GM21717 (cell line): Measurements from ENCODE around the gene BTBD9.

Experiments
- ATAC-seq: cut with Tn5 transposase; IDR thresholded peaks from one replicate; pipeline ENCODE4 v1.9.1; 2021; ENCODE audit warnings: mild to moderate bottlenecking, moderate library complexity; ENCODE audit not compliant: unreplicated experiment

BTBD9 gene

GRCh38 chr6:38639498-38640215 is at the start of gene BTBD9:
Gene BTBD9, minus strand, starts transcription at chr6:38639929.
- peak; percentile 75 for ATAC-seq

- ATAC-seq = no peak
Observed at GRCh38 chr6:38688579-38689087, 48.9 kb upstream of the BTBD9 start.

- ATAC-seq = no peak
Observed at GRCh38 chr6:38687549-38687948, 47.8 kb upstream of the BTBD9 start.

DNA sequence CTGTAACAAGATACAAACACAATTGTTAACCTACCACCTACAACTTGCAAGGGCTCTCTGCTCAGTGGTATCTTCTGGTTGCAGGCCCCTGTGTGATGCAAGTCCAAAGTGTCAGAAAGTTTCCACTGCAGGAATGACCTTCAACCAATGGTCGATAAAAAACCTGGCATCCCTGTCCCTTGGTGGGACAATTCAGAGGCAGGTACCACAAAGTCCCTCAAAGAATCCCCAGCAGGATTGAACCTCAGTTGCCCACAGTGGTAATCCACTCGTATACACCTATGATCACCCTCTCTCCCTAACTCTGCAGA is 47.3 kb upstream of the BTBD9 start:
- no peak for ATAC-seq

DNA sequence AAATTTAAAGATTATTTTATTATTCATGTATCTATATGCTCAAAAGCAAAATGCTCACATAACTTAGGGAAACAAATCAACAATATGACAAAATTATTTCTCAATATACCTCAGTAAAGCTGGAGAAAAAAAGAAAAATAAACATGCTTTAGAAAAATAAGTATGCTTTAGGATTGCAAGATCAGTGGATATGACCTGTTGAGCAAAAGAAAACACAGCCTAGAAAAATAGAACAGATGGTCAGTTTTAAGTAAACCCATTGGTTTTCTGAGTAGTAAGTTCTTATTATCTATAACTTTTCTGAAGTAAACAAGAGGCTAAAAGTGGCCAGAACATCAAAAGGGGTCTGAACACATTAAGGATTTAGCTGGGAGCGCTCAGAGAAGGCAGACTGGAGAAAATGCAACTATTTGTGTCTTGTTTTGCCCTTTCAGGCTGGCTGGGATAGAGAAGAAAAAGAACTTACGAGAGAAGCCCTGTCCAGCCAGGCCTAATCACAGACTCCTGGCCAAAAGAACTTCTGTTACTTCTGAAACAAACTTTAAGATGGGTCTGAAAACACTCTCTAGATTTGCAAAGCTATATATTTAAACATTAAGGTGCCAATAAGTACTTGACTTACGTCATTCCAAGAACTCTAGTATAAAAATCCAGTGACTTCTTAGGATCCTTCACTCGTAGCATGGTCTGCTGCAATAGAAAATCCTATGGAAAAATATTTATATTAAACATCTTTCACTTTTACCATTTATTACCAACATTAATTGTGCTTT is 46.7 kb upstream of the BTBD9 start:
- no peak for ATAC-seq

- ATAC-seq = no peak
Observed at GRCh38 chr6:38684904-38685303, 45.2 kb upstream of the BTBD9 start.

GRCh38 chr6:38684237-38684636 is 44.5 kb upstream of the BTBD9 start:
- ATAC-seq = no peak

DNA sequence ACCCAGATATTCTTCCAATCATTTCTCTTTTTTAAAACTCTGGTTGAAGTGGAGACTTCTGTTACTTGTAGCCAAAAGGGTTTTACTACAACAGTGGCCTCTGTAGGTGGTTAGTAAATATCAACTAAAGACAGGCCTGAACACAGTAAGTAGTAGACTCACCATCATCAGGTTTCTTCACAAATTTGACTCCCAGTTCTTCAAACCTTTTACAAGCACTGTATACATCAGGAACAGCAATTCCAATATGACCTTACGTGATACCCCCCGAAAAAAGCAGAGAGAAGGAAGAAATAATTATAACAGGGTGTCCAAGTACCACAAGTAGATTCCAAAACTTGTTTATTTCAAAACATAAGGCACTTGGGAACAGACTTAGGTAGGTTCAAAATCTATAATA is 42.1 kb upstream of the BTBD9 start:
- no peak for ATAC-seq

- ATAC-seq = no peak
Observed at GRCh38 chr6:38679668-38680067, 39.9 kb upstream of the BTBD9 start.

DNA sequence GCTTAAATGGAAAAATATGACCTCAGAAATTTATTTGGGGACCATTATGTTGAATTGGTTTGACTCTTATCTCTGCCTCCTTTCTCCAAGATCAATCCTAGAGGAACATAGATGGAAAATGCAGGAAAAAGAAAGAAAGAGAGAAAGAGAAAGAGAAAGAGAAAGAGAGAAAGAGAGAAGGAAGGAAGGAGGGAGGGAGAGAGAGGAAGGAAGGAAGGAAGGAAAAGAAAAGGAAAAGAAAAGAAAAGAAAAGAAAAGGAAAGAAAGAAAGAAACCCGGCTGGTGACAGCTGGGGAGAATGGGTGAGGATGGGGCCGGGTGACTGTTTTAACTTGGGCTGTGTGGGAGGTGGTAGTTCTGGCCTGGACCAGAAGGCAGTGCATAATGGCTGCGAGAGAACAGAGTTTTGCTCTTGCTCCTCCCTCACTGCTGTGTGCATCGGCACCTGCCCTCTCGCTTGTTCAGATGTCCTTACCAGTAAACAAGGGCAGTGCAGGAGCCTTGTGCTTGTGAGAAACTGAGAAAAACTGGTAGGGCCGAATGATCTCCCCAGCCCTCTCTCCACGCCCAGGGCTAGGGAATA is 38.5 kb upstream of the BTBD9 start:
- no peak for ATAC-seq

GRCh38 chr6:38676974-38677544 is 37.3 kb upstream of the BTBD9 start:
- ATAC-seq = no peak

GRCh38 chr6:38676236-38676973 is 36.7 kb upstream of the BTBD9 start:
- no peak for ATAC-seq

DNA sequence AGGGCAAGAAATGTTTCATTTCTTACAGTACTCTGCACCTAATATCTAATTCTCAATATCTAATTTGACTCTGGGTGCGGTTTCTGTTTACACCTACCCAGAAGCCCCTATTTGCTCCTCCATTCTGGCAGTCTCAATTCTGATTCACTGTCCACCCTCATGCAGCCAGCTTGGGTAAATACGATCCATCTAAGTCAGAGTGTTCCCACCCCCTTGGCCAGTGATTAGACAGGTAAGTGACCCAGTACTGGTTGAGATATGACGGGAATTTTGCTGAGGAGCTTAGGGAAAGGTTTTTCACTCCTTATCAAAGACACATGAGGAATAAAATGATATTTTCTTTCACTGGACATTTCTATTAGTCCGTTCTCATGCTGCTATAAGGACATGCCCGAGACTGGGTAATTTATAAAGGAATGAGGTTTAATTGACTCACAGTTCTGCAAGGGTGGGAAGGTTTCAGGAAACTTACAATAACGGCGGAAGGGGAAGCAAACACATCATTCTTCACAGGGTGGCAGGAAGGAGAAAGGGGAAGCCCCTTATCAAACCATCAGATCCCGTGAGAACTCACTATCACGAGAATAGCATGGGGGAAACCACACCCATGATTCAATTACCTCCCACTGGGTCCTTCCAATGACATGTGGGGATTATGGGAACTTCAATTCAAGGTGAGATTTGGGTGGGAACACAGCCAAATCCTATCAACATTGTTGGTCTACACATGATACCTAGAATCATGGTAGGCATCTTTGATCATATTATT is 33.9 kb upstream of the BTBD9 start:
- no peak for ATAC-seq

DNA sequence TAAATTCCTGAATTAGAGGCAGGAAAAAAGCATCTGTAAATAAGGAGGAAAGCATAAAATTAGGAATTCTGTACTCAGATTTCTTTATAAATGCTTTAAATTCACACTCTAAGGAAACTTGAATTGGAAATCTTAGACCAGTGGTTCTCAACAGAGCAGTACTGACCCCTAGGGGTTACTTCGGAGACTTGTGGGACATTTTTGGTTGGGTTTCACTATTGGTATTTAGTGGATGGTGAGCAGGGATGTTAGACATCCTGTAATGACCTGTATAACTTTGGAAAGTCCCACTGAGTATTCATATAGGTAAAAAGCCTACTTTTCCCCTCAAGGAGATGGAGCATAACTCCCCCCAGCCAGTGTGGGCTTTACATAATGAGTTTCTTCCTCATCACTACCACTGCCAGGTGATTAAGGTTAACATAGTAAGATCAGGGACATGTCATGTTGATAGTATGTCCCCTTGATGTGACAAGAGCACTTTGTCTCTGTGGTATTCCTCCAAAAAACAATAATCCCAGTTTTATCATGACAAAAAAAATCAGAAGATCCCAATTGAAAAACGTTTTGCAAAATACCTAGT is 32.2 kb upstream of the BTBD9 start:
- ATAC-seq = peak; percentile 90

DNA sequence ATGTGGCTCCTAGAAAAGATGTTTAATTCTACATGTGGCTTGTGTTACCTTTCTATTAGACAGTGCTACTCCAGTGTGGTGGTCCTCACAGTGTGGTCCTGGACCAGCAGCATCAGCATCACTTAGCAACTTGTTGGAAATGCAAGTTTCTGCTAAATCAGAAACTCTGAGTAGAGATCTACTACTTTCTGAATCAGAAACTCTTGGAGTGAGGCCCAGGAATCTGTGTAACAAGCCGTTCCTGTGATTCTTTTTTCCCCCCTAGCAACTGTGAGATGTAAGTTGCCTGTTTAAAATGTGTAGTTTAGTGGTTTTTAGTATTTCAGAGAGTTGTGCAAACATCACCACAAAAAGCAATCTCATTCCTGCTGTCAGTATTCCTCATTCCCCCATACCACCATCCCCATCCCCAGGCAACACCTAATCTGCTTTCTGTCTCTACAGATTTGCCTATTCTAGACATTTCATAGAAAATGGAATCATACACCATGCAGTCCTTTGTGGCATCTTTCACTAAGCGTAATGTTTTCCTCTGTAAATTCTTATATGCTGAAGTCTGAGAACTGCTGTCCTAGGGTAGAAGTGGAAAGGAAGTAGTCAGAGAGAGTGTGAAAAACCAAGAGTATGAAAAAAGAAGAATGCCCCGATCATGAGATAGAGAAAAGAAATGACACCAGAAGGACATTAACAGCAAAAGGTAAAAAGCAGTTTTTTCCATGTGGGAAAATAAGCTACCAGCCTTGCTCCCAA is 18.9 kb upstream of the BTBD9 start:
- ATAC-seq = no peak

DNA sequence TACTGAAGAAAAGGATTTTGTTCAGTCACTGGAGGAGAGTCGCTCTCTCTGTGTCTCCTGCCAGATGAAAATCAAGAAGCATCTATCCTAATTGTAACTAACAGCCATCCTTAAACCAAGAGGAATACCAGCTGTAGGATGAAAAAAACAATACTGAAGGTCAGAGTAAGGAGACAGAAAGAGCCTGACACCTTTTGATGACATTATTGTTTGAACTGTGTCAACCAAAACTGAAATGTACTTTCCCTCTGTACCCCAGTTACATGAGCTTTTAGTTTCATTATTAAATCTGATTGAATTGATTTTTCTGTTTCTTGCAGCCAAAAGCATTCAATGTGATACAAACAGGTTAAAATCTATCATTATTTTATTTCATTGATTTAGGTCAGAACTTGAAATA is 17.2 kb upstream of the BTBD9 start:
- no peak for ATAC-seq

DNA sequence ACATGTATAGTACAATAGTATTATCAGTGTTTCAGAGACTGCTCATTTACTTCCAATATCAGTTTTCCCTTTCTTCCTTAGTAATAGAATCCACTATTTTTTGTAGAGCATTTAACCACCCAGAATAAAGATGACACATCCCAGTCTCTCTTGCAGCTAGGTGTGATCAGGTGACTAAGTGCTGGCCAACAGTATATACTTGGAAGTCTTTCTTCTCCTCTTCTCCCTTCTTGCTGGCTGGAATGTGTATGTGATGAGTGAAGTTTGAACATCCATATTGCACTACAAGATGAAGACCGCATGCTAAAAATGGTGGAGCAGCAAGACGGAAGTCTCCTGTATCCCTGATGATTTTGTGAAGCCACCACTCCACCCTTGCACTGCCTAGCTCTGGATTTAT is 14.5 kb upstream of the BTBD9 start:
- ATAC-seq = no peak

- no peak for ATAC-seq
Observed at GRCh38 chr6:38651121-38651784, 11.5 kb upstream of the BTBD9 start.
